Astrocyte (in vitro differentiated cells and primary cell): ENCODE measurements around the gene ATL2.

Source experiments
- EZH2 ChIP-seq: IDR thresholded peaks from 2 replicates; pipeline ENCODE4 v1.6.1; 2012; ENCODE audit warnings: mild to moderate bottlenecking, low read length, inconsistent platforms; ENCODE audit not compliant: insufficient read depth
- TF ChIP-seq, protein P1 (sequence below): IDR thresholded peaks from 2 replicates; pipeline ENCODE4 v1.5.1; 2011; ENCODE audit warnings: low read depth, mild to moderate bottlenecking, inconsistent platforms, low read length, moderate library complexity; ENCODE audit not compliant: insufficient read depth

DNA sequence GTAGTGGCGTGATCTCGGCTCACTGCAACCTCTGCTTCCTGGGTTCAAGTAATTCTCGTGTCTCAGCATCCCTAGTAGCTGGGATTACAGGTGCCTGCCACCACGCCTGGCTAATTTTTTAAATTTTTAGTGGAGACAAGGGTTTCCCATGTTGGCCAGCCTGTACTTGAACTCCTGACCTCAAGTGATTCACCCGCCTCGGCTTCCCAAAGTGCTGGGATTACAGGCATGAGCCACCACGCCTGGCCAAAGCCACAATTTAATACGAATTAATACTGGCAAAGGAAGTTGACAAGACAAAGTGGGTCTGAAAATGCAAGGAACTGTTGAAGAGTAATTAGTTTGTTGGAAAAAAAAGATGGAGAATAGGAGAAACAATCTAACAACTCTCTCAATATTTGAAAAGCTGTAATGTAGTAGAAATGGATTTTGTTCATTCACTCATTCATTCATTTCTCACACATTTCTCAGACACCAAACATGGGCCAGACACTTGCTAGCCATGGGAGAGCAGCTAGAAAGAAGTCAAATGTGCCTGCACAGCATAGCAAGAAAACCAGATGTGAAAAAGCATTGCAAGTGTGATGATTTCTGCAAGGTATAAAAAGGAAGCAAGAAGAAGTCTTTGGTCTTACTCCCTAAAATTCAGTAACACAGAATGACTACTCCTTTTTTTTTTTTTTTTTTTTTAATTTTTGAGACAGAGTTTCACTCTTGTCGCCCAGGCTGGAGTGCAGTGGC, 39.4 kb upstream of the ATL2 start:
- TF ChIP-seq, protein P1, sequence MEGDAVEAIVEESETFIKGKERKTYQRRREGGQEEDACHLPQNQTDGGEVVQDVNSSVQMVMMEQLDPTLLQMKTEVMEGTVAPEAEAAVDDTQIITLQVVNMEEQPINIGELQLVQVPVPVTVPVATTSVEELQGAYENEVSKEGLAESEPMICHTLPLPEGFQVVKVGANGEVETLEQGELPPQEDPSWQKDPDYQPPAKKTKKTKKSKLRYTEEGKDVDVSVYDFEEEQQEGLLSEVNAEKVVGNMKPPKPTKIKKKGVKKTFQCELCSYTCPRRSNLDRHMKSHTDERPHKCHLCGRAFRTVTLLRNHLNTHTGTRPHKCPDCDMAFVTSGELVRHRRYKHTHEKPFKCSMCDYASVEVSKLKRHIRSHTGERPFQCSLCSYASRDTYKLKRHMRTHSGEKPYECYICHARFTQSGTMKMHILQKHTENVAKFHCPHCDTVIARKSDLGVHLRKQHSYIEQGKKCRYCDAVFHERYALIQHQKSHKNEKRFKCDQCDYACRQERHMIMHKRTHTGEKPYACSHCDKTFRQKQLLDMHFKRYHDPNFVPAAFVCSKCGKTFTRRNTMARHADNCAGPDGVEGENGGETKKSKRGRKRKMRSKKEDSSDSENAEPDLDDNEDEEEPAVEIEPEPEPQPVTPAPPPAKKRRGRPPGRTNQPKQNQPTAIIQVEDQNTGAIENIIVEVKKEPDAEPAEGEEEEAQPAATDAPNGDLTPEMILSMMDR, result no peak
- no peak for TF ChIP-seq EZH2
